ENCODE results near the gene ADGRL1.

DNA sequence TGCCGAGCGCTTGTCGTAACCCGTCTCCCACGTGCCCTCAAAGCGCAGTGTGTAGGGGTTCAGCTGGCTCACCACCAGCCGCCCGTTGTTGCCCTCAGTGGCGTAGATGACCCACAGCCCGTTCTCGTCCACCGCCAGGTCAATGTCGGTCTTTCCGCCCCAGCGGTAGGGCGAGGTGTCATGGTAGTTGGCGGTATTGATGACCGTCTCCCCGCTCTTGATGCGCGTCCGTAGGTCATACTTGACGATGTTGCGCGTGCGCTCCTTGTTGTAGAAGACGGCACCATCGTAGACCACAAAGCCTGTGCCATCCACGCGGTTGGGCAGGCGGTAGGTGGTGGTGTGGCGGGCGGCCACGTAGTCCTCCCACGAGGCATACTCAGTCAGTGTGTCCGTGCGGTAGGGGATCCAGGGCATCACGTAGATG is 43.1 kb downstream of the ADGRL1 start:
- TF ChIP-seq, protein P1, sequence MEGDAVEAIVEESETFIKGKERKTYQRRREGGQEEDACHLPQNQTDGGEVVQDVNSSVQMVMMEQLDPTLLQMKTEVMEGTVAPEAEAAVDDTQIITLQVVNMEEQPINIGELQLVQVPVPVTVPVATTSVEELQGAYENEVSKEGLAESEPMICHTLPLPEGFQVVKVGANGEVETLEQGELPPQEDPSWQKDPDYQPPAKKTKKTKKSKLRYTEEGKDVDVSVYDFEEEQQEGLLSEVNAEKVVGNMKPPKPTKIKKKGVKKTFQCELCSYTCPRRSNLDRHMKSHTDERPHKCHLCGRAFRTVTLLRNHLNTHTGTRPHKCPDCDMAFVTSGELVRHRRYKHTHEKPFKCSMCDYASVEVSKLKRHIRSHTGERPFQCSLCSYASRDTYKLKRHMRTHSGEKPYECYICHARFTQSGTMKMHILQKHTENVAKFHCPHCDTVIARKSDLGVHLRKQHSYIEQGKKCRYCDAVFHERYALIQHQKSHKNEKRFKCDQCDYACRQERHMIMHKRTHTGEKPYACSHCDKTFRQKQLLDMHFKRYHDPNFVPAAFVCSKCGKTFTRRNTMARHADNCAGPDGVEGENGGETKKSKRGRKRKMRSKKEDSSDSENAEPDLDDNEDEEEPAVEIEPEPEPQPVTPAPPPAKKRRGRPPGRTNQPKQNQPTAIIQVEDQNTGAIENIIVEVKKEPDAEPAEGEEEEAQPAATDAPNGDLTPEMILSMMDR (IDR thresholded peaks at IDR 0.05) = no peak
- no peak for TF ChIP-seq POLR2A (IDR thresholded peaks at IDR 0.05)
- TF ChIP-seq EP300 (IDR thresholded peaks at IDR 0.05) = no peak

All from suprapubic skin (tissue), 3 donors.